SK-N-SH (cell line): ENCODE data around the gene KLHDC7A. TPM values are rescaled to one million over a fixed set of nuclear protein-coding genes. Genes with fewer than 3 reads are reported as not detected.

Source experiments
- CTCF ChIA-PET: fragments of 300-600, 350-600 bp; formaldehyde crosslinking; extraction: SDS; loops from one replicate; lab custom pipeline; 2021; lab: Yijun Ruan, JAX
- POLR2A ChIA-PET: fragments of 350-600 bp; sonication (Branson Sonifier 250); formaldehyde crosslinking; extraction: SDS; loops from one replicate; lab custom pipeline; 2020; ENCODE audit warnings: antibody characterized with exemption, inconsistent platforms; lab: Yijun Ruan, JAX
- DNase-seq: peaks from one replicate; pipeline ENCODE4 v3.0.0; 2012
- H2AFZ ChIP-seq: fragments of 200-600 bp; sonication (generic); 2 replicates; pipeline ENCODE4 v1.8.1; 2016; ENCODE audit warnings: antibody characterized with exemption, mild to moderate bottlenecking, low read depth
- H3F3A ChIP-seq: fragments of 200-600 bp; sonication (generic); replicated peaks from 2 replicates; pipeline ENCODE3; 2016; ENCODE audit warnings: antibody characterized with exemption, mild to moderate bottlenecking; ENCODE audit not compliant: insufficient read depth
- H3K27ac ChIP-seq, 2 experiments: fragments of 200-500 bp in 1 of 2; fragments of 200-600 bp in 1 of 2; sonication (Bioruptor generic) in 1 of 2; sonication (generic), shearing (Covaris generic) in 1 of 2; 2 replicates each; pipeline versions ENCODE4 v1.5.1 to v1.6.1; 2014 to 2016; ENCODE audit warnings: low read depth in 2 of 2, inconsistent platforms in 1 of 2, low read length in 1 of 2, mild to moderate bottlenecking in 1 of 2, mixed read lengths in 1 of 2
- H3K27me3 ChIP-seq: fragments of 200-600 bp; sonication (generic), shearing (Covaris generic); 2 replicates; pipeline ENCODE4 v1.6.1; 2016; ENCODE audit warnings: mixed run types; ENCODE audit not compliant: insufficient read depth
- H3K36me3 ChIP-seq, 2 experiments: fragments of 200-500 bp in 1 of 2; fragments of 200-600 bp in 1 of 2; sonication (Bioruptor generic) in 1 of 2; sonication (generic) in 1 of 2; replicated peaks in 1 of 2; 2 replicates each; pipeline versions ENCODE3 to v1.5.1; 2014 to 2016; ENCODE audit warnings: low read length in 1 of 2, mild to moderate bottlenecking in 1 of 2; ENCODE audit not compliant: insufficient read depth in 2 of 2, control insufficient read depth in 1 of 2
- H3K4me1 ChIP-seq, 2 experiments: fragments of 200-500 bp in 1 of 2; fragments of 200-600 bp in 1 of 2; sonication (Bioruptor generic) in 1 of 2; sonication (generic), shearing (Covaris generic) in 1 of 2; 2 replicates each; pipeline versions ENCODE4 v1.5.1 to v1.6.1; 2014 to 2016; ENCODE audit warnings: low read depth in 1 of 2, low read length in 1 of 2, mixed run types in 1 of 2; ENCODE audit not compliant: insufficient read depth in 2 of 2, control insufficient read depth in 1 of 2
- H3K4me2 ChIP-seq: fragments of 200-600 bp; sonication (generic), shearing (Covaris generic); 2 replicates; pipeline ENCODE4 v1.6.1; 2017; ENCODE audit warnings: mixed run types
- H3K4me3 ChIP-seq, 2 experiments: fragments of 200-500 bp in 1 of 2; fragments of 200-600 bp in 1 of 2; sonication (Bioruptor generic) in 1 of 2; sonication (generic), shearing (Covaris generic) in 1 of 2; 2 replicates each; pipeline versions ENCODE4 v1.5.1 to v1.8.1; 2014 to 2016; ENCODE audit warnings: low read depth in 2 of 2, inconsistent platforms in 1 of 2, low read length in 1 of 2, mild to moderate bottlenecking in 1 of 2, mixed read lengths in 1 of 2, moderate library complexity in 1 of 2
- H3K79me2 ChIP-seq: fragments of 200-600 bp; sonication (generic); 2 replicates; pipeline ENCODE4 v1.8.1; 2017; ENCODE audit warnings: mild to moderate bottlenecking; ENCODE audit not compliant: insufficient read depth
- H3K9ac ChIP-seq: fragments of 200-600 bp; sonication (generic); 2 replicates; pipeline ENCODE4 v1.6.1; 2017; ENCODE audit warnings: mixed run types
- H3K9me2 ChIP-seq: fragments of 200-600 bp; sonication (generic); 2 replicates; pipeline ENCODE4 v1.6.1; 2017; ENCODE audit warnings: mixed run types
- H3K9me3 ChIP-seq: fragments of 200-600 bp; sonication (generic); 2 replicates; pipeline ENCODE4 v1.6.1; 2017; ENCODE audit warnings: mixed run types, mild to moderate bottlenecking, moderate library complexity
- H4K20me1 ChIP-seq: fragments of 200-600 bp; sonication (generic); 2 replicates; pipeline ENCODE4 v1.6.1; 2017; ENCODE audit warnings: mild to moderate bottlenecking, mixed run types; ENCODE audit not compliant: insufficient read depth
- EZH2phosphoT487 ChIP-seq: fragments of 200-600 bp; sonication (generic); IDR thresholded peaks from 2 replicates; pipeline ENCODE4 v1.6.1; 2017; ENCODE audit warnings: low read depth, mixed run types, mild to moderate bottlenecking, antibody characterized with exemption, moderate library complexity, borderline replicate concordance
- FOSL2 ChIP-seq: IDR thresholded peaks from 2 replicates; pipeline ENCODE4 v1.4.0; 2012; ENCODE audit warnings: low read depth, mild to moderate bottlenecking, moderate library complexity, borderline replicate concordance
- FOXM1 ChIP-seq: IDR thresholded peaks from 2 replicates; pipeline ENCODE4 v1.4.0; 2012; ENCODE audit warnings: low read depth, mild to moderate bottlenecking
- GATA2 ChIP-seq: sonication (generic); formaldehyde crosslinking; IDR thresholded peaks from 2 replicates; pipeline ENCODE4 v1.5.0; 2020; ENCODE audit warnings: mild to moderate bottlenecking, missing genetic modification reagents
- JUND ChIP-seq: IDR thresholded peaks from 2 replicates; pipeline ENCODE4 v1.4.0; 2012
- MAX ChIP-seq: IDR thresholded peaks from 2 replicates; pipeline ENCODE4 v1.4.0; 2012; ENCODE audit warnings: low read depth
- MEF2A ChIP-seq: IDR thresholded peaks from 2 replicates; pipeline ENCODE4 v1.4.0; 2012; ENCODE audit warnings: low read depth, borderline replicate concordance
- MXI1 ChIP-seq: IDR thresholded peaks from 2 replicates; pipeline ENCODE4 v1.6.1; 2012; ENCODE audit warnings: mild to moderate bottlenecking, low read depth, low read length, improper control_type of control experiment
- NFIC ChIP-seq: IDR thresholded peaks from 2 replicates; pipeline ENCODE4 v1.4.0; 2012; ENCODE audit warnings: borderline replicate concordance
- RAD21 ChIP-seq: IDR thresholded peaks from 2 replicates; pipeline ENCODE4 v1.6.1; 2012; ENCODE audit warnings: mild to moderate bottlenecking, low read length
- REST ChIP-seq: IDR thresholded peaks from 2 replicates; pipeline ENCODE4 v1.6.1; 2012; ENCODE audit warnings: mild to moderate bottlenecking, low read depth, low read length, moderate library complexity
- RXRA ChIP-seq: IDR thresholded peaks from 2 replicates; pipeline ENCODE4 v1.4.0; 2012; ENCODE audit warnings: low read depth, mild to moderate bottlenecking, borderline replicate concordance
- SIN3A ChIP-seq: IDR thresholded peaks from 2 replicates; pipeline ENCODE4 v1.6.1; 2012; ENCODE audit warnings: low read depth, mild to moderate bottlenecking, low read length, moderate library complexity, borderline replicate concordance
- SMC3 ChIP-seq: IDR thresholded peaks from 2 replicates; pipeline ENCODE4 v1.6.1; 2012; ENCODE audit warnings: low read depth, low read length, improper control_type of control experiment
- TAF1 ChIP-seq: IDR thresholded peaks from 2 replicates; pipeline ENCODE4 v1.6.1; 2012; ENCODE audit warnings: low read depth, mild to moderate bottlenecking, low read length, moderate library complexity, borderline replicate concordance
- TCF12 ChIP-seq: IDR thresholded peaks from 2 replicates; pipeline ENCODE4 v1.4.0; 2012
- TEAD4 ChIP-seq: IDR thresholded peaks from 2 replicates; pipeline ENCODE4 v1.4.0; 2012; ENCODE audit warnings: mild to moderate bottlenecking, borderline replicate concordance; ENCODE audit not compliant: insufficient read depth
- YY1 ChIP-seq: IDR thresholded peaks from 2 replicates; pipeline ENCODE4 v1.4.0; 2012; ENCODE audit warnings: low read depth, mild to moderate bottlenecking
- WGBS: methylation state at CpG from one replicate; pipeline ENCODE4 v1.1.6; 2017; ENCODE audit warnings: low lambda C conversion rate; 5-methylcytosine and 5-hydroxymethylcytosine counted together
- polyA plus RNA-seq, 3 experiments: library from polyadenylated mRNA; depleted of rRNA; stranded (reverse); fragments of >200 nt; gene quantifications; 2 replicates each; pipeline ENCODE4 v1.2.3, GENCODE V29; 2012
- TF ChIP-seq, protein P1 (sequence below): IDR thresholded peaks from 2 replicates; pipeline ENCODE4; 2012
- TF ChIP-seq, protein P2 (sequence below): IDR thresholded peaks from 2 replicates; pipeline ENCODE4 v1.4.0; 2012; ENCODE audit warnings: low read depth, borderline replicate concordance

Gene KLHDC7A
- polyA plus RNA-seq, 1 of the 3 experiments (the other 2 are of a cell fraction) = not detected

DNA sequence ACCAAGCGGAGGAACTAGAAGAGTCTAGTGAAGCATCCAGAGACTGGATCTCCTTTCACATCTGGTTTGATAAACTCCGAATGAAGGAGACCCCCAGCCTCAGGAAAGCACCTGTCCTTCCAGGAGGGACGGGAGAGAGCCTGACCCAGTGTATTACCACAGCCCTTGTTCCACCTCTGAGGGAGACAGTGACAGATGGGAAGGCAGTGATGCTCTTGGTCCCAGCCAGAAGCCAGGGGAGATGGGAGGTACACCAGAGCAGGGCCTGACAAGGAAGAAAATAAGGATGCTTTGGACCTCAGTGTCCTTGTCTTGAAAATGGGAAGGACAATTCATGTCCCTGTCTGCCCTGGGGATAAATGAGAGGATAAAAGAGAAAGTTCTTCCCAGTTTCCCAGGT, 3.5 kb downstream of the KLHDC7A start:
- 38% methylated on average over 3 of the region's 3 CpGs for WGBS

DNA sequence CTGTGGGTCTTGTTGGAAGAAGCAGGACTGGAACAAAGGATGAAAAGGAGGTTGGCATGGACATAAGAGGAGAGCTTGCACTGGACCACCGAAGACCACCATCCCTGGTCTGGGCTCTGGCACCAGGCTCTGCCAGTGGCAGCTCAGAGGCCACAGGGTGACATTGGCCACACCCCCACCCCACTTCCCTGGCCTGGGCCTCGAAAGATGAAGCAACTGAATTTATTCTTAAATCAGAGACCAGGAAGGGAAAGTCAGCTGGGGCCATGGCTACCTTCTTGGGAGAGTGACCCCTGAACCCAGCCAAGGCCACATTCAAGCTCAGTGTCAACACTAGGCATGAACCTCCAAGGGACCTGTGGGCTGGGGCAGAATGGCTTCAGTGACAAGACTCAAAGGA, 4.0 kb downstream of the KLHDC7A start:
- H3K27me3 ChIP-seq = no peaks in the 10 kb centered on the region
- TF ChIP-seq RAD21 = no peak
- no peak for TF ChIP-seq JUND
- no peak for TF ChIP-seq MEF2A
- TF ChIP-seq MAX = no peak
- TF ChIP-seq TAF1 = no peak
- TF ChIP-seq RXRA = no peak
- no peak for TF ChIP-seq TEAD4
- TF ChIP-seq EZH2phosphoT487 = no peak
- TF ChIP-seq MXI1 = no peak
- no peak for TF ChIP-seq GATA2 (CRISPR knock-in tag)
- TF ChIP-seq NFIC = no peak
- TF ChIP-seq REST = no peak
- no peak for TF ChIP-seq FOSL2
- TF ChIP-seq SMC3 = no peak
- TF ChIP-seq, protein P1, sequence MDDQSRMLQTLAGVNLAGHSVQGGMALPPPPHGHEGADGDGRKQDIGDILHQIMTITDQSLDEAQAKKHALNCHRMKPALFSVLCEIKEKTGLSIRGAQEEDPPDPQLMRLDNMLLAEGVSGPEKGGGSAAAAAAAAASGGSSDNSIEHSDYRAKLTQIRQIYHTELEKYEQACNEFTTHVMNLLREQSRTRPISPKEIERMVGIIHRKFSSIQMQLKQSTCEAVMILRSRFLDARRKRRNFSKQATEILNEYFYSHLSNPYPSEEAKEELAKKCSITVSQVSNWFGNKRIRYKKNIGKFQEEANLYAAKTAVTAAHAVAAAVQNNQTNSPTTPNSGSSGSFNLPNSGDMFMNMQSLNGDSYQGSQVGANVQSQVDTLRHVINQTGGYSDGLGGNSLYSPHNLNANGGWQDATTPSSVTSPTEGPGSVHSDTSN = no peak
- TF ChIP-seq TCF12 = no peak

More for the DNA sequence above, 3.5 kb downstream of the KLHDC7A start:
- Histone ChIP-seq H3K4me1 (peaks cover 0 to 4% of the 10 kb centered on the region in 2 experiments; a peak in 1 of 4 replicates), H3F3A (no peaks in the 10 kb centered on the region), H3K79me2 (no peaks in the 10 kb centered on the region), H3K9ac (no peak overlapping the region), H3K9me2 (no peaks in the 10 kb centered on the region), H4K20me1 (no peaks in the 10 kb centered on the region), H3K9me3 (no peaks in the 10 kb centered on the region), H3K27me3 (no peaks in the 10 kb centered on the region), H3K4me3 (no peak overlapping the region), H3K27ac (no peak overlapping the region), H3K36me3 (no peaks in the 10 kb centered on the region), H2AFZ (no peak overlapping the region), H3K4me2 (no peak overlapping the region)
- ChIA-PET POLR2A (no interaction called here), CTCF (interaction anchor here (1.2 to 4.0 kb wide), 4 partner anchors 91 to 384 kb away, joined by 3 to 14 read pairs (median 6); no protein-coding TSS in a partner anchor)
- no peak for DNase-seq
- TF ChIP-seq JUND = no peak
- no peak for TF ChIP-seq SMC3
- TF ChIP-seq RAD21 = no peak
- TF ChIP-seq FOSL2 = no peak
- TF ChIP-seq, protein P2, sequence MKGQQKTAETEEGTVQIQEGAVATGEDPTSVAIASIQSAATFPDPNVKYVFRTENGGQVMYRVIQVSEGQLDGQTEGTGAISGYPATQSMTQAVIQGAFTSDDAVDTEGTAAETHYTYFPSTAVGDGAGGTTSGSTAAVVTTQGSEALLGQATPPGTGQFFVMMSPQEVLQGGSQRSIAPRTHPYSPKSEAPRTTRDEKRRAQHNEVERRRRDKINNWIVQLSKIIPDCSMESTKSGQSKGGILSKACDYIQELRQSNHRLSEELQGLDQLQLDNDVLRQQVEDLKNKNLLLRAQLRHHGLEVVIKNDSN = no peak
- no peak for TF ChIP-seq GATA2 (CRISPR knock-in tag)
- no peak for TF ChIP-seq TEAD4
- TF ChIP-seq FOXM1 = no peak
- TF ChIP-seq TAF1 = no peak
- no peak for TF ChIP-seq YY1
- no peak for TF ChIP-seq SIN3A
- TF ChIP-seq MEF2A = no peak
- TF ChIP-seq, all 33 proteins: peak for 0

More for the DNA sequence above, 4.0 kb downstream of the KLHDC7A start:
- no peaks in the 10 kb centered on the region for H3K9me2 ChIP-seq
- peaks cover 0 to 4% of the 10 kb centered on the region in 2 experiments; a peak in 1 of 4 replicates for H3K4me1 ChIP-seq
- no peaks in the 10 kb centered on the region for H3K9me3 ChIP-seq
- no peak overlapping the region for H2AFZ ChIP-seq
- no peak for DNase-seq
- POLR2A ChIA-PET = no interaction called here
- H3K27ac ChIP-seq = no peak overlapping the region
- H3K36me3 ChIP-seq = no peaks in the 10 kb centered on the region
- no peak overlapping the region for H3K9ac ChIP-seq
- no peak overlapping the region for H3K4me3 ChIP-seq
- WGBS = 17% methylated on average over 1 of the region's 2 CpGs
- no peaks in the 10 kb centered on the region for H3K79me2 ChIP-seq
- H4K20me1 ChIP-seq = no peaks in the 10 kb centered on the region
- no peak overlapping the region for H3K4me2 ChIP-seq
- CTCF ChIA-PET = interaction anchor here (1.2 to 4.0 kb wide), 4 partner anchors 91 to 384 kb away, joined by 3 to 14 read pairs (median 6); no protein-coding TSS in a partner anchor
- no peaks in the 10 kb centered on the region for H3F3A ChIP-seq
